Psoas muscle (tissue), 8 donors: ENCODE data around the gene METTL9. TPM values are rescaled to one million over a fixed set of nuclear protein-coding genes. Genes with fewer than 3 reads are reported as not detected.

Experiments used
- ATAC-seq, 4 donors: fragments of 200-7000 bp; cut with Tn5 transposase; one replicate each; pipeline ENCODE4 v1.9.1; 2020; ENCODE audit warnings: moderate library complexity in 3 of 4, mild to moderate bottlenecking in 2 of 4
- DNase-seq, 2 donors: peaks; one replicate each; pipeline ENCODE4 v3.0.0-alpha.2; 2020
- H3K27ac ChIP-seq: fragments of 200-600 bp; one replicate; pipeline ENCODE4 v1.8.0; 2022
- H3K27me3 ChIP-seq, 3 donors: fragments of 200-600 bp in 1 of 3; one replicate each; pipeline versions ENCODE4 v1.6.1 to v1.8.0; 2013 to 2022; ENCODE audit warnings: low read length in 2 of 3, mild to moderate bottlenecking in 2 of 3, moderate library complexity in 1 of 3; ENCODE audit not compliant: insufficient read depth in 3 of 3
- H3K36me3 ChIP-seq, 2 donors: fragments of 200-600 bp in 1 of 2; one replicate each; pipeline versions ENCODE4 v1.6.1 to v1.8.0; 2013 to 2022; ENCODE audit warnings: low read depth in 1 of 2, mild to moderate bottlenecking in 1 of 2, moderate library complexity in 1 of 2; ENCODE audit not compliant: insufficient read depth in 1 of 2
- H3K4me1 ChIP-seq: fragments of 200-600 bp; one replicate; pipeline ENCODE4 v1.8.0; 2022
- H3K4me3 ChIP-seq: fragments of 200-600 bp; one replicate; pipeline ENCODE4 v1.8.0; 2022; ENCODE audit warnings: mild to moderate bottlenecking
- H3K9me3 ChIP-seq: fragments of 200-600 bp; one replicate; pipeline ENCODE4 v1.8.0; 2022
- WGBS, 3 donors: extraction: QIAGEN DNeasy Blood & Tissue Kit; methylation state at CpG; one replicate each; pipeline versions ENCODE4 v1.1.6 to v1.1.7; 2013; 5-methylcytosine and 5-hydroxymethylcytosine counted together
- intact Hi-C, 2 donors: fragments of 100-400 bp; cut with DNase I; formaldehyde crosslinking; loops; one replicate each; pipeline versions ENCODE4 v1.11.0 to v1.14.2; 2022
- polyA plus RNA-seq, 3 donors: library from polyadenylated mRNA; stranded (reverse); fragments of 200-250 nt; gene quantifications; one replicate each; pipeline ENCODE4 v1.2.3, GENCODE V29; 2013
- total RNA-seq, 4 donors: library from RNA; stranded (reverse); fragmentation: NEBNext Ultra II Directional in 2 of 4; extraction: Animal tissue kit (Norgen Biotek cat#: 25700) in 2 of 4; gene quantifications; one replicate each; pipeline versions ENCODE4 v1.2.1 to v1.2.4, GENCODE V29; 2021 to 2023
- TF ChIP-seq, protein P1 (sequence below): fragments of 200-600 bp; IDR thresholded peaks from one replicate; pipeline ENCODE4 v1.8.0; 2022; ENCODE audit warnings: antibody characterized with exemption
- donor health status: healthy with polysubstance abuse.
- donor health status: DM: no; HTN: no; CAD: no; lungs with moderate emphysema.
- donor health status: Bipolar disorder and iron deficiency.
- donor health status: healthy.
- donor health status: DM: yes; HTN: yes; CAD: no.
- donor health status: DM: no; HTN: no; CAD: no.
- donor health status: DM: no; HTN: no; CAD: no.
- donor health status: DM: yes; HTN: yes; CAD: no.

Gene METTL9
- total and polyA plus RNA-seq, 7 donors: 54.4 to 134 (median 71.8) TPM

GRCh38 chr16:21703589-21704174 lies 104.3 kb downstream of the METTL9 start:
- no peaks in the 10 kb centered on the region for H3K27me3 ChIP-seq
- TF ChIP-seq, protein P1, sequence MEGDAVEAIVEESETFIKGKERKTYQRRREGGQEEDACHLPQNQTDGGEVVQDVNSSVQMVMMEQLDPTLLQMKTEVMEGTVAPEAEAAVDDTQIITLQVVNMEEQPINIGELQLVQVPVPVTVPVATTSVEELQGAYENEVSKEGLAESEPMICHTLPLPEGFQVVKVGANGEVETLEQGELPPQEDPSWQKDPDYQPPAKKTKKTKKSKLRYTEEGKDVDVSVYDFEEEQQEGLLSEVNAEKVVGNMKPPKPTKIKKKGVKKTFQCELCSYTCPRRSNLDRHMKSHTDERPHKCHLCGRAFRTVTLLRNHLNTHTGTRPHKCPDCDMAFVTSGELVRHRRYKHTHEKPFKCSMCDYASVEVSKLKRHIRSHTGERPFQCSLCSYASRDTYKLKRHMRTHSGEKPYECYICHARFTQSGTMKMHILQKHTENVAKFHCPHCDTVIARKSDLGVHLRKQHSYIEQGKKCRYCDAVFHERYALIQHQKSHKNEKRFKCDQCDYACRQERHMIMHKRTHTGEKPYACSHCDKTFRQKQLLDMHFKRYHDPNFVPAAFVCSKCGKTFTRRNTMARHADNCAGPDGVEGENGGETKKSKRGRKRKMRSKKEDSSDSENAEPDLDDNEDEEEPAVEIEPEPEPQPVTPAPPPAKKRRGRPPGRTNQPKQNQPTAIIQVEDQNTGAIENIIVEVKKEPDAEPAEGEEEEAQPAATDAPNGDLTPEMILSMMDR: no peak
- no peak overlapping the region for H3K27ac ChIP-seq
- intact Hi-C loops: no loop called here
- DNase-seq: no peak
- no peak overlapping the region for H3K4me3 ChIP-seq
- ATAC-seq: no peak
- H3K9me3 ChIP-seq: no peaks in the 10 kb centered on the region
- no peaks in the 10 kb centered on the region for H3K4me1 ChIP-seq
- no peaks in the 10 kb centered on the region for H3K36me3 ChIP-seq
- 72 to 73% (median 72%) methylated on average over 5 of the region's 5 CpGs for WGBS, 3 donors

- no peaks in the 10 kb centered on the region for H3K27me3 ChIP-seq
- no peaks in the 10 kb centered on the region for H3K9me3 ChIP-seq
- ATAC-seq: no peak
- H3K27ac ChIP-seq: no peak overlapping the region
- H3K36me3 ChIP-seq: no peaks in the 10 kb centered on the region
- no peak overlapping the region for H3K4me3 ChIP-seq
- 87 to 94% (median 91%) methylated on average over 5 of the region's 5 CpGs for WGBS, 3 donors
- TF ChIP-seq, protein P1: no peak
- DNase-seq: no peak
- no peaks in the 10 kb centered on the region for H3K4me1 ChIP-seq
- intact Hi-C loops: no loop called here
Observed at GRCh38 chr16:21704266-21704665, 104.9 kb downstream of the METTL9 start.

GRCh38 chr16:21704733-21705132 lies 105.4 kb downstream of the METTL9 start:
- Histone ChIP-seq H3K27ac (no peak overlapping the region), H3K9me3 (no peaks in the 10 kb centered on the region), H3K4me3 (no peak overlapping the region), H3K4me1 (no peaks in the 10 kb centered on the region), H3K36me3 (no peaks in the 10 kb centered on the region), H3K27me3 (no peaks in the 10 kb centered on the region)
- TF ChIP-seq, protein P1: no peak
- WGBS, 3 donors: 76 to 83% (median 81%) methylated on average over 6 of the region's 6 CpGs
- no peak for ATAC-seq
- intact Hi-C loops: loop anchor here in 1 of 2 donors (5.0 kb wide), 1 partner anchor 47 kb away; no protein-coding TSS in a partner anchor
- DNase-seq: no peak

Other genes starting within 250 kb of the METTL9 start
- gene IGSF6, start 53.0 kb downstream of the METTL9 start, total RNA-seq: 1 to 10 TPM; 1.4 to 3.0 (median 1.6) TPM
- under 1 TPM; 0.15 to 0.23 (median 0.17) TPM for gene IGSF6, start 53.0 kb downstream of the METTL9 start, polyA plus RNA-seq
- gene OTOA, start 64.4 kb downstream of the METTL9 start, total RNA-seq: under 1 TPM in 2 of 4 donors, not detected in 2; 0.17 to 0.21 TPM
- gene OTOA, start 64.4 kb downstream of the METTL9 start, polyA plus RNA-seq: under 1 TPM; 0.04 to 0.06 (median 0.05) TPM